Measurements from ENCODE around the gene UBE2M. TPM values are rescaled to one million over a fixed set of nuclear protein-coding genes. Genes with fewer than 3 reads are reported as not detected.
A peak's percentile ranks its signal among the peaks of the same experiment; 100 is the strongest.

The UBE2M gene
- total and polyA plus RNA-seq, 10 donors: 19.1 to 66.9 (median 40.4) TPM

GRCh38 chr19:58538257-58539168 is 19.9 kb downstream of the UBE2M start:
- 1 to 2% (median 2%) methylated on average over 31 to 55 of the region's 55 CpGs for WGBS, 5 donors
- Histone ChIP-seq H3K4me3 (peak overlapping the region; percentile 17 to 71 (median 34)), H3K4me1 (peaks cover 4 to 22% (median 18%) of the 10 kb centered on the region in 6 donors), H3K9me3 (no peaks in the 10 kb centered on the region), H3K27me3 (replicated peaks in 1 of 7) (peaks cover 0 to 32% (median 17%) of the 10 kb centered on the region in 7 donors), H3K36me3 (no peaks in the 10 kb centered on the region), H3K27ac (peak overlapping the region in 3 of 8 donors; percentile 10 to 40 (median 39))
- DNase-seq: no peak
- TF ChIP-seq POLR2AphosphoS5 (IDR thresholded peaks at IDR 0.05) (peak in 2 of 3 donors; percentile 57 to 60), POLR2A (IDR thresholded peaks at IDR 0.05) (no peak)
- intact Hi-C loops (cut with DNase I; ENCODE audit: low total_unique reads): no loop called here

DNA sequence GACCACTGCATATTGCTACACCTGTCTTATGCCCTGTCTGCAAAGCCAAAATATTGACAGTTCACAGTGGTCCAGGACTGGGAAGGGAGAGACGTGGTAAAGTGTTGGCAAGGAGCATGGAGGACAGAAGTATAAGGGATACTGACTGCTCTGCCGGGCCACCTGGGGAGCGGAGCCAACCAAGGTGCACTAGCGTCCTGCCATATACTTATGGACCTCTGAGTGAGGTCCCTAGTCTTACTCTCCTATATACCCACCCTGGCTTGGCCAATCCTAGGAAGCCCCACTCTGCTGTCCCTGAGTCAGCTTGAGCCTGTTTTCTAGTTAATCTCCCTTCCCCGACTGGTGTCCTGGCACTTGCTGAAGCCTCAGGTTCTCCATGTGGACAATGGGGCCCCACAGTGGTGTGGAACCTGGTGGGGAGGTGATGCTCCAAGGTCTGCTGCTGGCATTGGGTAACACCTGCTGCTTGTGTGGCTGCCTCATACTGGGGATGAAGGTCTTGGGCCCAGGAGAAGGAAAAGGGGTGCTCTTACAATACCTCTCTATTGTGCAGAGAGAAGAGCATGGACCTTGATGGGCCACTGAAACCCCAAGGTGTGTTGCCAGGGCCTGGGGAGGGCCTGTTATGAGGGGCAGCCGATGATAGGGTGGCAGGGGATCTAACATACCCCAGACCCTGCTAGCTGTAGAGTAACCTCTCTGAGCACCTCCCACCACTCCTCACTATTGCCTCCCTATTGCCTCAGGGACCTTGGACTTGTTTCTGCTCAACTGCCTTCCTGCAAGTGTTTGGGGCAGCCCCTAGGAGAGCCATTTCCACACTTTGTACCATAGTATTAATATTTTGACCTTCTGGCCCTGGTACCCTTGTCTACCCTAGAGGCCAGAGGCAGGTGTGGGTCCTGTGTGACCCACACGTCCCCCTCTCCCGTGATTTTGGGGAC is 21.3 kb downstream of the UBE2M start:
- no peaks in the 10 kb centered on the region for H3K9me3 ChIP-seq
- no peak overlapping the region for H3K27ac ChIP-seq
- H3K4me3 ChIP-seq: no peak overlapping the region
- no peak for TF ChIP-seq CTCF (IDR thresholded peaks at IDR 0.05 in 8 of 11, conservative IDR thresholded peaks at IDR 0.05 in 3 of 11)
- TF ChIP-seq POLR2AphosphoS5 (IDR thresholded peaks at IDR 0.05): no peak
- no peak for TF ChIP-seq POLR2A (IDR thresholded peaks at IDR 0.05)
- no peaks in the 10 kb centered on the region for H3K36me3 ChIP-seq
- H3K27me3 ChIP-seq (replicated peaks in 1 of 7): peaks cover 0 to 28% (median 17%) of the 10 kb centered on the region in 7 donors
- intact Hi-C loops (cut with DNase I; ENCODE audit: low total_unique reads): no loop called here
- H3K4me1 ChIP-seq: peaks cover 4 to 16% (median 13%) of the 10 kb centered on the region in 6 donors
- no peak for DNase-seq
- 73 to 95% (median 93%) methylated on average over 8 of the region's 8 CpGs for WGBS, 5 donors

GRCh38 chr19:58535857-58536256 is 22.6 kb downstream of the UBE2M start:
- WGBS, 5 donors: 93 to 100% (median 98%) methylated on average over 3 of the region's 3 CpGs
- Histone ChIP-seq H3K4me1 (peaks cover 4 to 21% (median 13%) of the 10 kb centered on the region in 6 donors), H3K4me3 (no peak overlapping the region), H3K27ac (no peak overlapping the region), H3K9me3 (no peaks in the 10 kb centered on the region), H3K27me3 (replicated peaks in 1 of 7) (peaks cover 0 to 28% (median 17%) of the 10 kb centered on the region in 7 donors), H3K36me3 (no peaks in the 10 kb centered on the region)
- no peak for TF ChIP-seq POLR2A (IDR thresholded peaks at IDR 0.05)
- no peak for TF ChIP-seq CTCF (IDR thresholded peaks at IDR 0.05 in 8 of 11, conservative IDR thresholded peaks at IDR 0.05 in 3 of 11)
- TF ChIP-seq POLR2AphosphoS5 (IDR thresholded peaks at IDR 0.05): no peak
- DNase-seq: no peak
- intact Hi-C loops (cut with DNase I; ENCODE audit: low total_unique reads): no loop called here

- Histone ChIP-seq H3K4me1 (peaks cover 0 to 5% (median 0%) of the 10 kb centered on the region in 6 donors), H3K4me3 (no peak overlapping the region), H3K27ac (no peak overlapping the region), H3K36me3 (no peaks in the 10 kb centered on the region), H3K27me3 (replicated peaks in 1 of 7) (peaks cover 0 to under 1% (median 0%) of the 10 kb centered on the region in 7 donors), H3K9me3 (no peaks in the 10 kb centered on the region)
- intact Hi-C loops (cut with DNase I; ENCODE audit: low total_unique reads): no loop called here
- TF ChIP-seq POLR2AphosphoS5 (IDR thresholded peaks at IDR 0.05) (no peak), POLR2A (IDR thresholded peaks at IDR 0.05) (no peak), CTCF (IDR thresholded peaks at IDR 0.05 in 8 of 11, conservative IDR thresholded peaks at IDR 0.05 in 3 of 11) (no peak)
- DNase-seq: no peak
- 55 to 76% (median 70%) methylated on average over 10 of the region's 10 CpGs for WGBS, 5 donors
These were observed 27.2 kb downstream of the UBE2M start for GRCh38 chr19:58531034-58531840.
